ENCODE data around the gene USP24. TPM values are rescaled to one million over a fixed set of nuclear protein-coding genes. Genes with fewer than 3 reads are reported as not detected.

USP24 gene
- total and polyA plus RNA-seq, 10 of the 15 experiments (the other 5 are each of a cell fraction or from before 2014, with no cell fraction given): 4.6 to 36.5 (median 25.3) TPM

GRCh38 chr1:55120538-55120937 is 94.6 kb downstream of the USP24 start (continued):
- TF ChIP-seq BCL11A (IDR thresholded peaks at IDR 0.05; ENCODE audit: low read depth, low read length) (no peak), NFXL1 (IDR thresholded peaks at IDR 0.05; ENCODE audit: borderline replicate concordance) (no peak), EGR1 (IDR thresholded peaks at IDR 0.05; ENCODE audit: borderline replicate concordance in 1 of 2, low read depth in 2 of 2, low read length in 2 of 2) (no peak), SIN3A (IDR thresholded peaks at IDR 0.05; ENCODE audit: low read depth, low read length) (no peak)

- ChIA-PET POLR2A (no interaction called here), RAD21 (ENCODE audit: unreplicated experiment) (no interaction called here)
- no peak overlapping the region for H3K4me3 ChIP-seq
Measured at GRCh38 chr1:55118651-55119329, 96.4 kb downstream of the USP24 start.

GRCh38 chr1:55117941-55118340 is 97.2 kb downstream of the USP24 start:
- no peak overlapping the region for H3K27ac ChIP-seq (ENCODE audit: control insufficient read depth, insufficient read depth)
- H3K36me3 ChIP-seq (ENCODE audit: control insufficient read depth in 2 of 2, insufficient read depth in 2 of 2, low read length in 1 of 2): peaks cover 9 to 15% of the 10 kb centered on the region in 2 experiments; a peak in 3 of 4 replicates
- no peak overlapping the region for H3K9ac ChIP-seq (ENCODE audit: control insufficient read depth, insufficient read depth, low read length)
- H4K20me1 ChIP-seq (ENCODE audit: control insufficient read depth, insufficient read depth): no peaks in the 10 kb centered on the region
- FAIRE-seq: no peak
- H3K4me1 ChIP-seq (ENCODE audit: control insufficient read depth, insufficient read depth, low read length): no peaks in the 10 kb centered on the region
- no peak overlapping the region for H3K4me2 ChIP-seq (ENCODE audit: control insufficient read depth, insufficient read depth)
- SMC1A ChIA-PET (ENCODE audit: uncharacterized antibody, unreplicated experiment): no interaction called here
- in situ Hi-C loops (cut with MboI): no loop called here
- no peak for ATAC-seq
- DNase-seq (ENCODE audit: low read depth, low spot score): no peak
- no peaks in the 10 kb centered on the region for H3K27me3 ChIP-seq (replicated peaks in 1 of 2; ENCODE audit: control insufficient read depth in 2 of 2, insufficient read depth in 2 of 2, low read length in 1 of 2)
- BruUV-seq (replicated peaks): no TSS peak
- no peak overlapping the region for H3K4me3 ChIP-seq
- POLR2A ChIA-PET: no interaction called here
- RAD21 ChIA-PET (ENCODE audit: unreplicated experiment): no interaction called here
- no peaks in the 10 kb centered on the region for H3K9me3 ChIP-seq (replicated peaks; ENCODE audit: control insufficient read depth, insufficient read depth, low read length)
- no peak overlapping the region for H2AFZ ChIP-seq (ENCODE audit: control insufficient read depth, low read depth, low read length)
- CTCF ChIA-PET: no interaction called here
- intact Hi-C loops (cut with micrococcal nuclease; ENCODE audit: unreplicated experiment): no loop called here
- no peaks in the 10 kb centered on the region for H3K79me2 ChIP-seq (ENCODE audit: control insufficient read depth, insufficient read depth, low read length)
- no peak for TF ChIP-seq BCL3 (IDR thresholded peaks at IDR 0.05; ENCODE audit: borderline replicate concordance, insufficient read depth, low read depth, low read length, poor library complexity, severe bottlenecking)
- TF ChIP-seq NKRF (conservative IDR thresholded peaks at IDR 0.05): no peak
- TF ChIP-seq IRF5 (IDR thresholded peaks at IDR 0.05; ENCODE audit: borderline replicate concordance): no peak

More at GRCh38 chr1:55118651-55119329, 96.4 kb downstream of the USP24 start:
- ATAC-seq: no peak
- ChIA-PET SMC1A (ENCODE audit: uncharacterized antibody, unreplicated experiment) (interaction anchor here (1.8 kb wide), 1 partner anchor 159 kb away, joined by 5 read pairs; no protein-coding TSS in a partner anchor), CTCF (no interaction called here)
- Histone ChIP-seq H3K9ac (ENCODE audit: control insufficient read depth, insufficient read depth, low read length) (no peak overlapping the region), H3K27me3 (replicated peaks in 1 of 2; ENCODE audit: control insufficient read depth in 2 of 2, insufficient read depth in 2 of 2, low read length in 1 of 2) (no peaks in the 10 kb centered on the region), H3K79me2 (ENCODE audit: control insufficient read depth, insufficient read depth, low read length) (no peaks in the 10 kb centered on the region), H3K4me1 (ENCODE audit: control insufficient read depth, insufficient read depth, low read length) (no peaks in the 10 kb centered on the region), H3K9me3 (replicated peaks; ENCODE audit: control insufficient read depth, insufficient read depth, low read length) (no peaks in the 10 kb centered on the region), H2AFZ (ENCODE audit: control insufficient read depth, low read depth, low read length) (no peak overlapping the region), H3K27ac (ENCODE audit: control insufficient read depth, insufficient read depth) (no peak overlapping the region), H3K36me3 (ENCODE audit: control insufficient read depth in 2 of 2, insufficient read depth in 2 of 2, low read length in 1 of 2) (peaks cover 9 to 15% of the 10 kb centered on the region in 2 experiments; a peak in 3 of 4 replicates), H3K4me2 (ENCODE audit: control insufficient read depth, insufficient read depth) (no peak overlapping the region), H4K20me1 (ENCODE audit: control insufficient read depth, insufficient read depth) (no peaks in the 10 kb centered on the region)
- 68% methylated on average over 5 of the region's 5 CpGs for WGBS (ENCODE audit: insufficient coverage, insufficient replicate concordance, low lambda C conversion rate, missing lambda C conversion rate)
- BruUV-seq (replicated peaks): no TSS peak
- in situ Hi-C loops (cut with MboI) (no loop called here), intact Hi-C loops (cut with micrococcal nuclease; ENCODE audit: unreplicated experiment) (no loop called here)
- no peak for FAIRE-seq
- TF ChIP-seq NR2F1 (conservative IDR thresholded peaks at IDR 0.05): no peak
- no peak for DNase-seq (ENCODE audit: low read depth, low spot score)

Measured in GM12878 (cell line).